Measurements from ENCODE around the gene POU2F2.
A peak's percentile ranks its signal among the peaks of the same experiment; 100 is the strongest.

POU2F2 gene

GRCh38 chr19:42109896-42110295 is 22.4 kb downstream of the POU2F2 start:
- TF ChIP-seq CTCF (conservative IDR thresholded peaks at IDR 0.05) = no peak
- TF ChIP-seq ZFX (IDR thresholded peaks at IDR 0.05) = no peak
- no peak overlapping the region for H3K27ac ChIP-seq

GRCh38 chr19:42108527-42109389 is 23.5 kb downstream of the POU2F2 start:
- H3K27ac ChIP-seq = no peak overlapping the region
- TF ChIP-seq CTCF (conservative IDR thresholded peaks at IDR 0.05) (peak; percentile 90), ZFX (IDR thresholded peaks at IDR 0.05) (no peak)

- no peak overlapping the region for H3K27ac ChIP-seq
- TF ChIP-seq CTCF (conservative IDR thresholded peaks at IDR 0.05) (no peak), ZFX (IDR thresholded peaks at IDR 0.05) (no peak)
Observed at GRCh38 chr19:42105368-42105767, 26.9 kb downstream of the POU2F2 start.

- TF ChIP-seq CTCF (conservative IDR thresholded peaks at IDR 0.05) (no peak), ZFX (IDR thresholded peaks at IDR 0.05) (no peak)
- H3K27ac ChIP-seq = no peak overlapping the region
Observed at GRCh38 chr19:42102877-42103276, 29.4 kb downstream of the POU2F2 start.

- peak overlapping the region; percentile 64 for H3K27ac ChIP-seq
Observed at GRCh38 chr19:42100241-42100640, 32.0 kb downstream of the POU2F2 start.

- no peak for TF ChIP-seq ZFX (IDR thresholded peaks at IDR 0.05)
- no peak for TF ChIP-seq CTCF (conservative IDR thresholded peaks at IDR 0.05)
- peak overlapping the region; percentile 64 for H3K27ac ChIP-seq
Observed at GRCh38 chr19:42099336-42099925, 32.8 kb downstream of the POU2F2 start.

- peak overlapping the region; percentile 64 for H3K27ac ChIP-seq
- TF ChIP-seq CTCF (conservative IDR thresholded peaks at IDR 0.05) = no peak
- no peak for TF ChIP-seq ZFX (IDR thresholded peaks at IDR 0.05)
Observed at GRCh38 chr19:42098781-42099180, 33.5 kb downstream of the POU2F2 start.

All from C4-2B (cell line).